SHP77 (cell line): ENCODE data around the gene SSR4.

ENCODE experiments used
- DNase-seq, 2 experiments: peaks; one replicate each; lab custom pipeline; 2025; lab: John Stamatoyannopoulos, UW

SSR4 gene

DNA sequence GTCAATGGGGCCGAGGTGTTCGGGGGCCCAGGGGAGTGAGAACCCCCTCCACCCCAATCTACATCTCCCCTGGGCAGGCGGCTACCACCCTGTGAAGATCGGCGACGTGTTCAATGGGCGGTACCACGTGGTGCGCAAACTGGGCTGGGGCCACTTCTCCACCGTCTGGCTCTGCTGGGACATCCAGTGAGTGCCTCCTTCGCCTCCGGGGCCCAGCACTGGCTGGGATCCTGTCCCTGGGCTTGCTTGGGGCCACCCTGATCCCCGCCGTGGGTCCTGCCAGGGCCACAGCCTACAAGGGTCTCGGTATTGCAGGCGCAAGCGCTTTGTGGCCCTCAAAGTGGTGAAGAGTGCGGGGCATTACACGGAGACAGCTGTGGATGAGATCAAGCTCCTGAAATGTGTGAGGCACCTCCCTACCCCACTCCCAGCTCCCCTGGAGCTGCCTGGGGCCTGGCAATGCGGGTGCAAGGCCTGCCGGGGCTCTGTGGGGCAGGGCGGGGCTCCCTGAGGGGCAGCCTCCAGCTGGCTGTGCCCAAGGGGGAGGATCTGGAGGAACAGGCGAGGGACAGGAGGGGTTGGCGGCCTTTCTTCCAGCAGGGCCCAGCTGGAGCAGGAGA lies 12.9 kb upstream of the SSR4 start:
- DNase-seq = peak in 1 of 2 experiments; percentile 33

DNA sequence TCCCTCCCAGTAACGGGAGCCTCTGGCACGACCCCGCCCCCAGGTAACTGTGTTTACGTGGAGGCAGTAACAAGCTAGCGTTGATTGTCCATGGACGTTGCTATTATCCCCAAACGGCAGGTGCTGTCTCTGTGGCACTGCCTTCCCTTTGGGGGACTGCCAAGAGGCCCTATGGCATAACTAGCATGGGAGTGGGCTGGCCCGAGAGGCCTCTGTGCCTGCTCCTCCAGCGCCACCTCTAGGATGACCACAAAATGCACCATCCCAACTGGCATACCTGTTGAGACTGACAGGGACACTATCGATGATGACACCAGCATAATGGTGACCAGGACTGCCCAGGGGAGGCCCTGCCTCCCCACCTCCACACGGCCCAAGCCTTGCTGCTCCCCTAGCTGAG lies 12.2 kb upstream of the SSR4 start:
- DNase-seq = peak; percentile 80 to 83

DNA sequence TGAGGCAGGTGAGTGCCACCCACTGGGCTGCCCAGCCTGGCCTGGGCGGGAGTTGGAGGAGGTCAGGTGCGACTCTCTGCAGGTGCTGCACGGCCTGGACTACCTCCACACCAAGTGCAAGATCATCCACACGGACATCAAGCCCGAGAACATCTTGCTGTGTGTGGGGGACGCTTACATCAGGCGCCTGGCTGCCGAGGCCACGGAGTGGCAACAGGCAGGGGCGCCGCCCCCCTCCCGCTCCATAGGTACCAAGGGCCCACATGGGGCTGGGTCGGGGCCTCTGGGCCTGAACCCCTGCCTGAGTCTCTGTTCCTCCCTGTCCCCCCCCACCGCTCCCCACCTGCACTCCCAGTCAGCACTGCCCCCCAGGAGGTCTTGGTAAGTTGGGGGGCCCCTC lies 11.6 kb upstream of the SSR4 start:
- DNase-seq = no peak

DNA sequence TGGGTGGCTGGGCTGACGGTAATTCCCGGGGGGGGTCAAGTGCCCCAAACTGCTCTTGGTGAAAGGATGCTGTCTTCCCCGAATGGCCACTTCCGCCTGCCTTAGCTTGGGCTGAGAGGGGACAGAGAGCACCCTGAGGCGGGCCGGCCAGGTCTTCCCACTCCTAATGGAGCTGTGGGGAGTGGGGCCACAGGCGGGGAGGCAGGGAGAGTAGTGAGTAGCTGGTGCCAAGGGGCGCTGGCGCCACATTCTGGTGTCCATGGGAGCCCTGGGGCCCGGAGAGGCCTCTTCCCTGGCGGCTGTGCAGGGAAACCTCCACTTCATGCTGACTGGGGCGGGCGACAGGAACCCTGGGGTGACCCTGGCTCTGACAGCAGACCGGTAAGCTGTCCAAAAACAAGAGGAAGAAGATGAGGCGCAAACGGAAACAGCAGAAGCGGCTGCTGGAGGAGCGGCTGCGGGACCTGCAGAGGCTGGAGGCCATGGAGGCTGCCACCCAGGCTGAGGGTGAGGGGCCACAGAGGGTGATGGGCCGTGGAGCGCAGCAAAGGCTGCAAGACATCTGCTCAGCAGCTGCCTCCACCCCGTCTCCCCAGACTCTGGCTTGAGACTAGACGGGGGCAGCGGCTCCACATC lies 11.0 kb upstream of the SSR4 start:
- DNase-seq = no peak

DNA sequence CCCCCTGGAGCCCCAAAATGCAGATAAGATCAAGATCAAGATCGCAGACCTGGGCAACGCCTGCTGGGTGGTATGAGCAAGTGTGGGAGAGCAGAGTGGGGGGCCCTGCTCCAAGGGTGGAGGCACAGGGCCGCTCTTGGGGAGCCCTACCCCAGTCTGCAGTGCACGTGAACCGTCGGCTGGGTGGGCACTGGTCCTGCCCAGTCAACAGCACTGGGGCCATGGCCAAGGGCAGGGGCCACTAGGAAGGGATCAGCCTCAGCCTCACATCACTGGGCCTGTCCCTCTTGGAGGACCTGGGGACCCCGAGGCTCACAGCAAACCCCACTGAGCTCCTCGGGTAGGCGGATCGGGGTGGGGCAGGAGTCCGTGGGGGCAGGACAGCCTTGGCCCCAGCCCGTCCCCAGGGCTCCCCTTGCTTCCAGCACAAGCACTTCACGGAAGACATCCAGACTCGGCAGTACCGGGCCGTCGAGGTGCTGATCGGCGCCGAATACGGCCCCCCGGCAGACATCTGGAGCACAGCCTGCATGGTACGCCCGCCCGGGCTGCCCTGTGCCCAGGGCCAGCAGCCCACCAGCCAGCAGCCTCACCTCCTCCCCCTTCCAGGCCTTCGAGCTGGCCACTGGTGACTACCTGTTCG lies 10.0 kb upstream of the SSR4 start:
- DNase-seq = no peak

DNA sequence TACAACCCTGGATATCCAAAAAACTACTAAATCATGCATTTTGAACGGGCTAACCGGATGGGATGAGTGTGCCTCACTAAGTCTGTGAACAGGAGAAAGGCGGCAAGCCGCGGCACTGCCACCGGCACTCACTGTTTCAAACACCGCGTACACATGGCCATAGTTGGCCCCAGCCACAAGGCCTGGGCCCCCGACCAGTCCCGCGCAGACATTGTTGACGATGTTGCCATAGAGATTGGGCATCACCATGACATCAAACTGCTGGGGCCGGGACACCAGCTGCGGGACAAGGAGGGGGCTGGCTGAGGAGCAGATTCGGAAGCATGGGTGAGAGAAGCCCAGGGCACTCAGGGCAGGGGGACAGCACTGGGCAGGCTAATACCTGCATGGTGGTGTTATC lies 7.8 kb upstream of the SSR4 start:
- DNase-seq = no peak

DNA sequence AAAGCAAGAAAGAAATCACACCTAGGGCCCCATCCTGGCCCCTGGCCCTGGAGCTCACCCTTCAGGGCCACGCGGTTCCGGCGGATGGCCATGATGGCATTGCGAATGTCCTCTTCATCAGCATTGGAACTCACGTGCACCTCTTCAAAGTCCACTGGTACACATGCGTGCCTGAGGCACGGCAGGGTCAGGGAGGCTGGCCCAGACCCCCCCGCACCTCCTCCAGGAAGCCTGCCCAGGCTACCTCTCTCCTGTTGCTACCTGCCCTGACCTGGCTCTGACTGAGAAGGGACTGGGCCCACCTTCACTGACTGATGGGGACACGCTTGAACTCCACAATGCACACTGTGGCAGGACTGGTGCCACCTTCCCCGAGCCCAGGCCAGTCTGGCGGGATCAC lies 4.8 kb upstream of the SSR4 start:
- no peak for DNase-seq

DNA sequence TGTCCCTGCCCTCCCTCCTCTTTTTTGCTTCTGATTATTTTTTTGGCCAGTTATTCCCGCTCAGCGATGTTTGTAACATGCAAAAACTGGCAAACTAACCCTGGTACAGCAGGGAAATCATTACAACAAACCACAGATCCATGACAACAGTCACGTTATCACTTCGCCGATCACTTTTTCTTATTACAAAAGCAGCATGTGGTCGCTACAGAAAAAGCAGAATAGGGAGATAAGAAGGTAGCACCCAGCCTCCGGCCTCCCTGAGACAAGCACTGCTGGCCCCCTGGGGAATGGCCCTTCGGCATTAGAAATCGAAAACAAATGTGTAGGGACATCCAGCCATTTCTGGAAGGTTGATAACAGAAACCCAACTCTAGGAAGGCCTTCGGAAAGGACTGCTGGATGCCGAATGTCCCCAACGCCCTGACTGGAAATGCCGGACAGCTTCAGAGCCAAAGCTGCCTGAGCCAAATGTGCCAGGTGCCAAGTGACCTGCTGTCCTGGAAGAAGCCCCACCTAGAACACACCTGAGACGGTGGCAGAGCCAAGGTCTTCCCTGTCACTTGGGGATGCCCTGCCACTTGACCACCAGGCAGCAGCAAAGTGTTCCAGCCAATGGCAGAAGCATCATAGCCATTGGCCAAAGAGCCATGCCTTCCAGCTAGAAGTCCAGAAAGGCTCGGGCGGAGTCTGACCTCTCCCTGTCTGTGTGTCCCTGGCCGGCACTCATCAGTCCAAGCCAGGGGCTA lies 3.2 kb upstream of the SSR4 start:
- DNase-seq = no peak

DNA sequence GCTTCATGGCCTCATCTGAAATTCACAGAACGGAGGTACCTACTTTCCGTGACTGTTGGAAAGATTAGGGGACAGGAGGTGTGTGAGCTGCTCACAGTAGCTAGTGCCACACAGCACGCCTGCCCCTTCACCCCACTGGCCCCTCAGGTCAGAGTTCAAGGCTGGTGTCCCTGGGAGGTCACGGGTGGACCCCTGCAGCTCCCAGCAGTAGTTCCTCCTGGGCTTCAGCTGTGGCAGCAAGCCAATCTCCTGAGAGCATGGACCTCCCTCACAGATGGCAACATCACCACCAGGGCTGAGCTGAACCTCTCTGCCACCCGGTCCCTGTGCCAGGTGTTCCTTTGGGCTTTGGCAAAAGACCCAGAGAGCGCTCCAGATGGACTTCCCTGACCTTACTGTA lies 2.1 kb upstream of the SSR4 start:
- DNase-seq = no peak

DNA sequence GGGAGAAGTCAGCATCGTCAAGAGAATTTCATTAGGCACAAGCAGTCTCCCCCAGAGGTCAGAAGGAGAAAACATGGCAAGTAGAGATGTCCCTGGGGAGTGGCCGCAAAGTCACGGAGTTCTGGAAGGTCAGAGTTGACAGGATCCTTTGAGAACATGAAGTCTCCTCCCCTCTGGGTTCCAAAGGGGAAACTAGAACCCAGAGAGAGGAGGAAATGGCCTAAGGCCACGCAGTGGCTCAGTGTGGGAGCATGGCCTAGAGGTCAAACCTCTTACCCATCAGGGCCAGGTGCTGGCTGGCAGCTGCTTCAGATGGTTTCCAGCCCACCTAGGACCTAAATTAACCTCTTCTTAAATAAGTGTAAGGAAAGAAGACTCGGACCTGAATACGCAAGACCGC lies 1.2 kb upstream of the SSR4 start:
- DNase-seq = no peak

DNA sequence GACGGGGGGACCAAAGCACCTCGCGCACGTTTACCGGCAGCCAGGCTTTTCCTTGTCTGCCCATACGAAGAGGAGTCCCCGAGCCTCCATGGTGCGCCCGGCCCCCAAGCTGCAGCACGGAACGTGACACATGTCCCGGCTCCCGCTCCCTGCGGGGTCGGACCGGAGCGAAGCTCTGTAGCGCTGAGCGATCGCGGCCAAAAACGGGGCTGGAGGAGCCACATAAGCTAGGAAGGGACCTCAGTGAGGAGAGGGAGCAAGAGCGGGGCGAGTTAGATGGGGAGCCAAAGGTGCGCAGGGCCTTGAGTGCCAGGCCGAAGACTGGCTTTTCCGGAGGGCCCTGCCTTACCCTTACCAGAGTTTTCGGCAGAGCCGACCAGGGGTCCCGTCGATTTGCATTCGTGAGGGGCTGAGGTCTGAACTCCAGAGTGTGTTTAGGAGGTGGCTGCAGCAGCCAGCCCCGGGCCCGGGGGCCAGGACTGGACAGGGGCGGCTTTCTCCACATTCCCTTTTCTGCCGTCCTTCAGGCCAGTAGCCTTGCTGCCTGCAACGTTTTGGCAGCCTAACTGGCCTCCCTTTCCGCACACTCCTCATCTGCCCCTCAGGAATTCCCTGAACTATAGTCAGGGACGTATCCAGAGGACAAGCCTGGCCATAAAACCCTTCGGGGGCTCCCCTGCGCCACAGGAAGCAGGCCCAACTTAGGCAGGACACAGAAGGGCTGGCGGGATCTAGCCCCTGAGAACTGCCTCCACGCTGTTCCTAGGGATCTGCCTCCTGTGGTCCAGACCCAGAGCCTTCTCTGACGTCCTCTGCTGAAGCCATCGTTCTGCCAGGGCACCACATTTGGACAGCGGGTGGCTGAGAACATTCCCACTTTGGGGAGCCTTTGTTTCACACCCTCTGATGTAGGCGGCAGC lies 689 bp downstream of the SSR4 start:
- DNase-seq = no peak

DNA sequence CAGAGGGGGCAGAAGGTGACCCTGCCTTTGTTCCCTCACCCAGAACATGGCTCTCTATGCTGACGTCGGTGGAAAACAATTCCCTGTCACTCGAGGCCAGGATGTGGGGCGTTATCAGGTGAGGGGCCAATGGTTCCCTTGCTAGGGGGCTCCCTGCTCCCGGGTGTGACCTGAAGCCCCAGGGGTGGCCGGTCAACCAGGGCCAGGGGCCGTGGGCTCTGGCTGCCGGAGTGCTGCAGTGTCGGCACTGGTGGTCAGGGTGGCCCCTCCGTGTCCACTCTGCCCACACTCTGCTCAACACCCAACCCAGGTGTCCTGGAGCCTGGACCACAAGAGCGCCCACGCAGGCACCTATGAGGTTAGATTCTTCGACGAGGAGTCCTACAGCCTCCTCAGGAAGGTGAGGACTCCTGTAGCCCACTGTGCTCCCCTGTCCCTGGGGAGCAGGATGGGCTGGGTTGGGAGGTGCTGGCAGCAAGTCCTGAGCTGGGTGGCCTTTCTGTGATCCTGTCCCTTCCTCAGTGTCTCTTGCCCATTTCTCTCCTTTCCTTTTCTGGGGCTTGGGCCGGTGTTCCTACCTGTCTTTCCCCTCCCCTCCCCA lies 3.0 kb downstream of the SSR4 start:
- DNase-seq = no peak

DNA sequence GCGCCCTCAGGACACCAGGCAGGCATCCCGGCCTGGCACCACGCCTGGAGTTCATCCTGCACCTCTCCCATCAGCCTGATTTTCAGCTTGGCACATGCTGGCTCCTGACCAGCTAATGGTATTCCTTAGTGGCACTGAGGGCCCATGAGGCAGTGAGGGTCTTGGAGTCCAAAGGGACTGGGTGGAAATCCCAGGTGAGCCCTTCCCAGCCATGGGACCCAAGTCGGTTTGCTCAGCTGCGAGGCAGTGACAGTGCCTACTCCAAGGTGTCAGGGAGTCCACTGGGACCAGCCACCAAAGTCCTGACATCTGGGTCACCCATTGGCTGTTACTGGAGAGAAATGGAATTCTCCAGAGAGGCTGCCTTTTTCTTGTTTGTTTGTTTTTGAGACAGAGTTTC lies 4.9 kb downstream of the SSR4 start:
- DNase-seq = no peak

DNA sequence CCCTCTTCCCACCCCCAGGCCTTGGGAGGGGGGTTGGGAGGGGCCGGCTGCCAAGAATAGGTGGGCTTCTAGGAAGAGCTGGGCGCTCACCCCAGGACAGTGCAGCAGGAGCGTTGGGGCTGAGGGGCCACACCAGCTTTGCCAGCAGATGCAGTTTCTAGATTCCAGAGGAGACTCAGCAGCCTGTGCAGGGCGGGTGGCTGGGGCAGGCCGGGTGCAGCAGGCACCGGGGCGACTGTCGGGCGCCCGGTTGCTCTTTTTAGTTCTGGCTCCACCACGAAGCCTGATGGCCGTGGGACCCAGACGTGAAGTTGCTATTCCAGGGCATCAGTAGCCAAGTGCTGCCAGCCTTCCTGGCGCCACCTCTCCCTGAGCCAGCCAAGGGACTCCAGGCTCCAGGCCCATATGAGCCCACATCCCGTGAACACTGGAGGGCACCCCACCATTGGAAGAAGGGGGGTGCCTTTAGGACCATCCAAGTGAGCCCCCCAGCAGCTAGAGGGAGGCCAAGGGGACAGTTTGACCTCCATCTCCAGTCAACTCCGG lies 5.8 kb downstream of the SSR4 start:
- no peak for DNase-seq

DNA sequence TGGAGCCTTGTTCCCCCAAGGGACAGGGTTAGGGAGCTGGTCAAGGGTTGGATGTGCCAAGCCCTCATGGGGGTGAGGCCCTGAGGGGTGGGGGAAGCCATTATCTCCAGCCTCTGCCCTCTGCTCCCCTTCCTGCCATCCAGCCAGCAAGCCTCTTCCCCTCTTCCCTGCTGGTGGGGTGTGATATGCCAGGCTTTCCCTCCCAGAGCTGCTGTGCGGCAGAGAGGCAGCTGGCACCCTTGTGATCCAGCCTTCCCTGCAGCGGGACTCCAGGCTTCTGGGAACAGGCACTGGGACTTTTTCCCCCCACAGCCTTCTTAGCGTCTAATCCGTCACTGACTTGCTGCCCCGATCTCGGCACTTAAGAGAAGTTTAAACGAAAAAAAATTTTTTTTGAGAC lies 6.3 kb downstream of the SSR4 start:
- no peak for DNase-seq

DNA sequence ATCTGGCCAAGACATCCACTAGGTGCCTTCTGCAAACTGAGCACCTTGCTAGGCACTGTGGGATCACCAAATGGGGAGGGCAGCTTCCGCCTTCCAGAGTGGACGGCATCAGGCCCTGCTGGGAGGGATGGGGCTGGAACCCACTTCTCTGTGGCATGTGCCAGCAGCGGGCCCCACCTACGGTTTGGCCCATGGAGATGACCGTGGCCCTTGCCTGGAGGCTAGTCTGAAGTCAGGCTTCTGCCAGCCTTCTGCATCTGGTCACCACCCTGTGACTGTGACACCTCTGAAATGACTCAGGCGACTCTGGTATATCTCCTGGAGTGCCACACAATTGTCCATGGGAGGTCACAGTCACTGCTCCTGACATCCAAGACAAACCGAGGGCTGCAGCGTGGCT lies 7.2 kb downstream of the SSR4 start:
- DNase-seq = no peak

DNA sequence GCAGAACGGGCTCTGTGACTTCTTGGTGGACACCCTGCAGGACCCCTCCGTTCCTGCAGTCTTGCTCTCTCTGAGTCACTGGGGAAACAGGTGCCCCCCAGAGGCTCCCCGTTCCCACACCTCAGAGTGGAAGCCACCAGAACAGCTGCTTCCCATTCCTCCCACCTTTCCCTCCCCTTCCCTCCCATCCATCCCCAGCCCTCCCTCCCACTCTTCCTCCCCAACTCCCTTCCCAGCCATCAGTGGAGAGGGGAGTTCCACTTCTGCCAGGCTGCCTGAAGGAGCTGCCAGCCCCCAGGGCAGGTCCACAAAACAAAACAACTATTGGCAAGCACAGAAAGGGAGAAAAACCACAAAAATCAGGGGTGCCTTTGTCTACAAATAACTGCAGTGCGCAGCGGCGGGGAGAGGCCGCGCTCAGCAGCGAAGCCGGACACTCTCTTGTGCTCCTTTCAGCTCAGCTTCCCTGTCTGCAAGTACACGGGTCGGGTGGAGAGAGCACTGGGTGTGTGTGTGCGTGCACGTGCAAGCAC lies 8.1 kb downstream of the SSR4 start:
- DNase-seq = no peak

DNA sequence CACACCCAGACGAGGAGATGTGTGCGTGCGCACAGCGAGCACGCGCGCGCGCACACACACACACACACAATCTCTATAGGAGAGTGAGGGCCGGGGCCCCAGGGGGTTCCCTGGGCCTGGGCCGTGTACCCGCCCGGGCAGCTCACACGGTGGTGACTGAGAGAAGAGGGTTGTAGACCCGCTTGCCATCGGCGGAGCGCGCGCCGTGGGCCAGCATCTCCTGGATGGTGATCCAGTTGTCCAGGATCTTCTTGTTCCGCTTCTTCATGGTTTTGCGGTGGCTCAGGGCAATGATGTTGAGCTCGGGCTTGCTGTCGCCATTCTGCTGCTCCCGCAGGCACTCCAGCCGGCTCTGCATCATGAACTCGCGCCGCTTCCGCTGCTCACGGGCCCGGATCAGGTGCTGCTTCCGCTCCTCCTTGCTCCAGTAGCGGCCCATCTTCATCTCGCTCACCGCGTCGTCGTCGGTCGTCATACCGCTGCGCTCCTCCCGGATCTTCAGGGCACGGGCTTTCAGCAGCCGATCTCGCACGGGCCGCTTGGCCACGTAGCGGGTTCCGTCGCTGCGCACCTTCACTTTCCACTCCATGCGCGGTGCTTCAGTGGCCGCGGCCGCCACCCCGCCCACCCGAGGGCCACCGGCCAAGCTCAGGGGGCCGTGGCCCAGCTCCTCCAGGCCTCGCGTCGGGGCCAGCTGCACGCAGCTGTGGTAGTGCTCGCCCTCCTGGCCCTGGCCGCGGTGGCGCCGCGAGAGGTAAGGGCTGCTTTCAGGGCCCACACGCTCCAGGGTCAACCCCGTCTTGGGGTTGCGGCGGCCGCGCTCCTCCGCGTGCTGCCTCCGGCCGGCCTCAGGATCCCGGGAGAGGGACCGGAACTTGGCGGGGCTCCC lies 9.0 kb downstream of the SSR4 start:
- DNase-seq = no peak

DNA sequence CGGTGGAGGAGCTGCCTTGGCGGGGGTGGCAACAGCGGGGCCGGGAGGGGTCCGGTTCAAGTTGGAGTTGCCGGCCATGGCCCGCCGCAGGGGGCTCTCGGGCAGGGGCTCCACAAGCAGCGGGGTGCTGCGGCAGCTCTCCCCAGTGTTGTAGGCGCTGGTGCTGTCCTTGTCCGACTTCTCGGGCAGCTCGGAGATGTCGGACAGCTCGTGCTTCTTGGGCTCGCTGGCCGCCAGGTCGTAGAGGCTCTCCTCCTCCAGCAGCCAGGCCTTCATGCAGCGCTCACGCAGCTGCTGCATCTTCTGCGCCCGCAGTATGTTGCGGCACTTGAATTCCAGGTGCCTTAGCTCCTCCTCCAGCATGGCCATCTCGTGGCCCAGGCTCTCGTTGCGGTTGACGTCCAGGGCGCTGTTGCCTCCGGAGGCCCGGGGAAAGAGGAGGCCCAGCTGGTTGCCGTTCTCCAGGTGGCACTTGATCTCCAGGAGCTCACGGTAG lies 9.7 kb downstream of the SSR4 start:
- no peak for DNase-seq

DNA sequence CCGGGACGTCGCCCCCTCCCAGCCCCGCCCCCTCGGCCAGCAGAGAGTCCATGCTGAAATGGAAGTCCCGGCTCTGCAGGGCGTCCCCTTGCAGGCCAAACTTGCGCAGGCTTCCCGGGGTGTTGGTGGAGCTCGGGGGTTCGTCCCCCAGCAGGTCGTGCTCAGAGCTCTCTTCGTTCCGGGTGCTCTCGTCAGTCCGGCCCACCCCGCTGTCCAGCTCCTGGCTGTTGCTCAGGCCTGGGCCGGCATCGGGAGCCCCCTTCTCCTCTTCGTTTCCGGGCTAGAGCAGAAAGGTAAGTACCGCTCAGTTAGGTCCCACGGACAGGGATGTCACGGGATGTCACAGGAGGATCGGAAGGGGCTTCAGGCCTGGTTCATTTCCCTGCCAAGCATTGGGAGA lies 10.2 kb downstream of the SSR4 start:
- no peak for DNase-seq
